HepG2 (cell line): ENCODE results near the gene COPZ1. TPM values are rescaled to one million over a fixed set of nuclear protein-coding genes. Genes with fewer than 3 reads are reported as not detected.
"Not testable (repeated sequence)": the region's sequence is repeated elsewhere in the genome, so short reads cannot be mapped to it uniquely, and the experiment has no call there.

ENCODE experiments used
- ATAC-seq: fragments of 200-7000 bp; cut with Tn5 transposase; 3 replicates; pipeline ENCODE4 v1.9.1; 2020; ENCODE audit warnings: mild to moderate bottlenecking, moderate library complexity
- BruUV-seq: library from RNA; stranded (reverse); fragments of 400-500 nt; replicated peaks from 2 replicates; lab custom pipeline; 2021; lab: Mats Ljungman, UMichigan
- CTCF ChIA-PET: fragments of 300-600 bp; formaldehyde crosslinking; extraction: SDS; loops from one replicate; lab custom pipeline; 2021; ENCODE audit warnings: low total read pairs, inconsistent platforms, low intra/inter-chr PET ratio; lab: Yijun Ruan, JAX
- POLR2A ChIA-PET: fragments of 350-600 bp; sonication (Branson Sonifier 250); formaldehyde crosslinking; loops from one replicate; lab custom pipeline; 2020; ENCODE audit warnings: antibody characterized with exemption, inconsistent platforms; lab: Yijun Ruan, JAX
- DNase-seq: peaks from one replicate; pipeline ENCODE4 v3.0.0-alpha.2; 2015; ENCODE audit warnings: low spot score
- FAIRE-seq: peaks from 3 replicates; lab custom pipeline; 2011; peaks lifted over from hg19 to GRCh38; lab: Jason Lieb, UNC
- H2AFZ ChIP-seq: one replicate; pipeline ENCODE4 v1.6.1; 2011; ENCODE audit warnings: low read length, inconsistent platforms
- H3K27ac ChIP-seq: fragments of 300-600 bp; 3 replicates; pipeline ENCODE4 v1.8.0; 2011; ENCODE audit warnings: mixed run types, mild to moderate bottlenecking, mixed read lengths, low read length, inconsistent platforms; ENCODE audit not compliant: insufficient read depth; ENCODE audit errors: extremely low read length
- H3K27me3 ChIP-seq, 2 experiments: fragments of 200-600 bp in 1 of 2; 2 replicates in 1 of 2; 3 replicates in 1 of 2; pipeline versions ENCODE4 v1.6.0 to v1.8.0; 2011; ENCODE audit warnings: low read length in 2 of 2, mild to moderate bottlenecking in 2 of 2, moderate library complexity in 2 of 2, inconsistent platforms in 1 of 2; ENCODE audit not compliant: insufficient read depth in 2 of 2, control insufficient read depth in 1 of 2
- H3K36me3 ChIP-seq, 2 experiments: fragments of 200-600 bp in 1 of 2; replicated peaks in 1 of 2; 2 replicates in 1 of 2; 3 replicates in 1 of 2; pipeline versions ENCODE4 v1.5.1 to v1.8.0; 2011; ENCODE audit warnings: low read length in 2 of 2, inconsistent platforms in 1 of 2; ENCODE audit not compliant: insufficient read depth in 2 of 2, control insufficient read depth in 1 of 2
- H3K4me1 ChIP-seq: 2 replicates; pipeline ENCODE4 v1.5.1; 2012; ENCODE audit warnings: low read length, inconsistent platforms; ENCODE audit not compliant: insufficient read depth
- H3K4me2 ChIP-seq: 2 replicates; pipeline ENCODE4 v1.6.0; 2011; ENCODE audit warnings: low read depth, low read length, inconsistent platforms
- H3K4me3 ChIP-seq, 3 experiments: fragments of 200-600 bp in 1 of 3; sonication (generic), shearing (Covaris generic) in 1 of 3; replicated peaks in 1 of 3; 2 replicates each; pipeline ENCODE4 v1.5.1; 2011 to 2016; ENCODE audit warnings: low read length in 3 of 3, inconsistent platforms in 2 of 3, low read depth in 2 of 3, mild to moderate bottlenecking in 2 of 3, control low read depth in 1 of 3, mixed read lengths in 1 of 3; ENCODE audit not compliant: insufficient read depth in 1 of 3
- H3K79me2 ChIP-seq: one replicate; pipeline ENCODE4 v1.6.1; 2011; ENCODE audit warnings: low read length, inconsistent platforms; ENCODE audit not compliant: insufficient read depth
- H3K9ac ChIP-seq: 2 replicates; pipeline ENCODE4 v1.6.0; 2011; ENCODE audit warnings: mild to moderate bottlenecking, low read depth, low read length, inconsistent platforms; ENCODE audit not compliant: insufficient read depth
- H3K9me3 ChIP-seq: 2 replicates; pipeline ENCODE4 v1.5.1; 2012; ENCODE audit warnings: mild to moderate bottlenecking, low read length
- H4K20me1 ChIP-seq: 2 replicates; pipeline ENCODE4 v1.6.0; 2011; ENCODE audit warnings: inconsistent platforms, mild to moderate bottlenecking, low read length, moderate library complexity; ENCODE audit not compliant: insufficient read depth
- DNMT3B ChIP-seq: conservative IDR thresholded peaks from 2 replicates; pipeline ENCODE4 v1.6.1; 2016; ENCODE audit warnings: missing biosample characterization, control low read depth
- ELF4 ChIP-seq: sonication (generic); formaldehyde crosslinking; IDR thresholded peaks from 2 replicates; pipeline ENCODE4 v1.5.0; 2020; ENCODE audit warnings: missing genetic modification reagents, mild to moderate bottlenecking, moderate library complexity, borderline replicate concordance
- LCORL ChIP-seq, 2 experiments: fragments of 450-650 bp in 1 of 2; sonication (generic) in 1 of 2; formaldehyde crosslinking in 1 of 2; IDR thresholded peaks; 2 replicates each; pipeline versions ENCODE4 v1.5.0 to v1.6.1; 2017 to 2020; ENCODE audit warnings: antibody characterized with exemption in 1 of 2, missing genetic modification reagents in 1 of 2
- MED13 ChIP-seq: sonication (generic); formaldehyde crosslinking; IDR thresholded peaks from 2 replicates; pipeline ENCODE4 v1.5.0; 2020; ENCODE audit warnings: missing genetic modification reagents
- PRPF4 ChIP-seq: fragments of 200-400 bp; formaldehyde crosslinking; IDR thresholded peaks from 2 replicates; pipeline ENCODE4 v1.6.1; 2016; ENCODE audit warnings: low read length, low read depth; ENCODE audit not compliant: poor library complexity, severe bottlenecking
- RBFOX2 ChIP-seq: fragments of 200-400 bp; formaldehyde crosslinking; IDR thresholded peaks from 2 replicates; pipeline ENCODE4 v1.6.1; 2017; ENCODE audit warnings: low read depth, mild to moderate bottlenecking, low read length
- SATB2 ChIP-seq: sonication (generic); formaldehyde crosslinking; IDR thresholded peaks from 2 replicates; pipeline ENCODE4 v1.5.0; 2020; ENCODE audit warnings: missing genetic modification reagents
- STAG1 ChIP-seq: sonication (generic); formaldehyde crosslinking; IDR thresholded peaks from 2 replicates; pipeline ENCODE4 v1.4.0; 2020; ENCODE audit warnings: missing genetic modification reagents
- ZNF180 ChIP-seq: sonication (generic); formaldehyde crosslinking; IDR thresholded peaks from 2 replicates; pipeline ENCODE4 v1.4.0; 2020; ENCODE audit warnings: low read depth, missing genetic modification reagents, borderline replicate concordance
- ZNF350 ChIP-seq: sonication (generic); formaldehyde crosslinking; IDR thresholded peaks from 2 replicates; pipeline ENCODE4 v1.4.0; 2020; ENCODE audit warnings: mild to moderate bottlenecking, low read depth, missing genetic modification reagents, borderline replicate concordance
- ZNF367 ChIP-seq: sonication (generic); formaldehyde crosslinking; IDR thresholded peaks from 2 replicates; pipeline ENCODE4 v1.4.0; 2020; ENCODE audit warnings: missing genetic modification reagents, borderline replicate concordance
- ZNF607 ChIP-seq: sonication (generic); formaldehyde crosslinking; IDR thresholded peaks from 2 replicates; pipeline ENCODE4 v1.5.1; 2020; ENCODE audit warnings: missing genetic modification reagents, mild to moderate bottlenecking, borderline replicate concordance
- ZNF674 ChIP-seq: sonication (generic); formaldehyde crosslinking; IDR thresholded peaks from 2 replicates; pipeline ENCODE4 v1.5.0; 2020; ENCODE audit warnings: low read depth, mild to moderate bottlenecking, missing genetic modification reagents
- ZSCAN20 ChIP-seq: sonication (generic); formaldehyde crosslinking; IDR thresholded peaks from 2 replicates; pipeline ENCODE4 v1.4.0; 2020; ENCODE audit warnings: missing genetic modification reagents, mild to moderate bottlenecking, borderline replicate concordance
- WGBS: methylation state at CpG from one replicate; pipeline ENCODE4 v1.1.6; 2017; ENCODE audit warnings: low lambda C conversion rate; 5-methylcytosine and 5-hydroxymethylcytosine counted together
- in situ Hi-C: cut with HindIII; loops from 2 replicates; pipeline ENCODE4 v1.10.0; 2017; ENCODE audit warnings: low pct_unique_long_range_greater_than_20kb; ENCODE audit not compliant: extremely low pct_ligation_motif_present
- intact Hi-C: fragments of 100-400 bp; cut with micrococcal nuclease; formaldehyde crosslinking; loops from one replicate; pipeline ENCODE4 v1.10.0; 2022; ENCODE audit not compliant: unreplicated experiment
- polyA plus RNA-seq, 8 experiments: library from polyadenylated mRNA; depleted of rRNA in 3 of 8; stranded (reverse) in 7 of 8; unstranded in 1 of 8; fragments of >200 nt; fragmentation: Illumina TruSeq in 4 of 8; extraction: Trizol in 4 of 8; gene quantifications; 2 replicates each; pipeline versions ENCODE4 v1.2.1 to v1.2.3, GENCODE V29; 2011 to 2016; ENCODE audit warnings: low read depth in 4 of 8, missing spikeins in 1 of 8, mixed read lengths in 1 of 8; ENCODE audit not compliant: insufficient read depth in 1 of 8
- total RNA-seq, 5 experiments: library from RNA; depleted of rRNA; stranded (reverse); fragments of >200 nt; fragmentation: Illumina TruSeq; extraction: Trizol; gene quantifications; 2 replicates each; pipeline ENCODE4 v1.2.3, GENCODE V29; 2016; ENCODE audit warnings: low read depth in 1 of 5
- TF ChIP-seq, protein P1 (sequence below): sonication (generic); formaldehyde crosslinking; IDR thresholded peaks from 2 replicates; pipeline ENCODE4 v1.4.0; 2020; ENCODE audit warnings: missing genetic modification reagents, borderline replicate concordance
- TF ChIP-seq, protein P2 (sequence below): sonication (generic); formaldehyde crosslinking; IDR thresholded peaks from 2 replicates; pipeline ENCODE4 v1.8.1; 2023; ENCODE audit warnings: mild to moderate bottlenecking, inconsistent platforms, moderate library complexity, missing genetic modification reagents, borderline replicate concordance

COPZ1 gene
- total and polyA plus RNA-seq, 2 of the 13 experiments (the other 11 are each of a cell fraction or from before 2014, with no cell fraction given): 125 to 184 TPM

- WGBS: 60% methylated on average over 22 of the region's 22 CpGs
- ChIA-PET CTCF (interaction anchor here (1.1 to 2.6 kb wide), 2 partner anchors 29 to 31 kb away, joined by 3 to 34 read pairs; no protein-coding TSS in a partner anchor), POLR2A (interaction anchor here (0.6 to 3.5 kb wide), 14 partner anchors 8 to 500 kb away, joined by 3 to 87 read pairs (median 10); partner anchors contain the start of genes CBX5, HNRNPA1 and NFE2)
- TSS peak; percentile 84 for BruUV-seq
- Histone ChIP-seq H3K27ac (peak overlapping the region; percentile 89), H3K4me3 (peak overlapping the region; percentile 82 to 84 (median 83)), H3K4me2 (peak overlapping the region; percentile 77), H3K4me1 (peaks cover 51% of the 10 kb centered on the region), H3K9ac (peak overlapping the region; percentile 99), H3K79me2 (peaks cover 26% of the 10 kb centered on the region)
- TF ChIP-seq RBFOX2 (peak; percentile 67), MED13 (CRISPR knock-in tag) (0 out of 2 replicates have a peak, but pooled peaks have one; percentile 35), LCORL (CRISPR knock-in tag; IDR thresholded peaks at IDR 0.05) (peak; percentile 11; the same call in 1 of the 2 replicates), ZNF350 (CRISPR knock-in tag) (0 out of 2 replicates have a peak, but pooled peaks have one; percentile 1), SATB2 (CRISPR knock-in tag) (0 out of 2 replicates have a peak, but pooled peaks have one; percentile 6), ZNF367 (0 out of 2 replicates have a peak, but pooled peaks have one; percentile 65), ELF4 (0 out of 2 replicates have a peak, but pooled peaks have one; percentile 71), STAG1 (0 out of 2 replicates have a peak, but pooled peaks have one; percentile 1), ZSCAN20 (0 out of 2 replicates have a peak, but pooled peaks have one; percentile 67), DNMT3B (0 out of 2 replicates have a peak, but pooled peaks have one; percentile 13), ZNF674 (CRISPR knock-in tag) (0 out of 2 replicates have a peak, but pooled peaks have one; percentile 33), PRPF4 (peak; percentile 25), ZNF607 (0 out of 2 replicates have a peak, but pooled peaks have one; percentile 42), ZNF180 (CRISPR knock-in tag) (0 out of 2 replicates have a peak, but pooled peaks have one; percentile 34)
- not testable (repeated sequence) for FAIRE-seq; H3K36me3 ChIP-seq; ATAC-seq; DNase-seq; H3K27me3 ChIP-seq; H4K20me1 ChIP-seq; H3K9me3 ChIP-seq; H2AFZ ChIP-seq; TF ChIP-seq LCORL (IDR thresholded peaks at IDR 0.05)
- TF ChIP-seq, protein P1, sequence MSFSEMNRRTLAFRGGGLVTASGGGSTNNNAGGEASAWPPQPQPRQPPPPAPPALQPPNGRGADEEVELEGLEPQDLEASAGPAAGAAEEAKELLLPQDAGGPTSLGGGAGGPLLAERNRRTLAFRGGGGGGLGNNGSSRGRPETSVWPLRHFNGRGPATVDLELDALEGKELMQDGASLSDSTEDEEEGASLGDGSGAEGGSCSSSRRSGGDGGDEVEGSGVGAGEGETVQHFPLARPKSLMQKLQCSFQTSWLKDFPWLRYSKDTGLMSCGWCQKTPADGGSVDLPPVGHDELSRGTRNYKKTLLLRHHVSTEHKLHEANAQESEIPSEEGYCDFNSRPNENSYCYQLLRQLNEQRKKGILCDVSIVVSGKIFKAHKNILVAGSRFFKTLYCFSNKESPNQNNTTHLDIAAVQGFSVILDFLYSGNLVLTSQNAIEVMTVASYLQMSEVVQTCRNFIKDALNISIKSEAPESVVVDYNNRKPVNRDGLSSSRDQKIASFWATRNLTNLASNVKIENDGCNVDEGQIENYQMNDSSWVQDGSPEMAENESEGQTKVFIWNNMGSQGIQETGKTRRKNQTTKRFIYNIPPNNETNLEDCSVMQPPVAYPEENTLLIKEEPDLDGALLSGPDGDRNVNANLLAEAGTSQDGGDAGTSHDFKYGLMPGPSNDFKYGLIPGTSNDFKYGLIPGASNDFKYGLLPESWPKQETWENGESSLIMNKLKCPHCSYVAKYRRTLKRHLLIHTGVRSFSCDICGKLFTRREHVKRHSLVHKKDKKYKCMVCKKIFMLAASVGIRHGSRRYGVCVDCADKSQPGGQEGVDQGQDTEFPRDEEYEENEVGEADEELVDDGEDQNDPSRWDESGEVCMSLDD: 0 out of 2 replicates have a peak, but pooled peaks have one; percentile 53
- TF ChIP-seq, protein P2, sequence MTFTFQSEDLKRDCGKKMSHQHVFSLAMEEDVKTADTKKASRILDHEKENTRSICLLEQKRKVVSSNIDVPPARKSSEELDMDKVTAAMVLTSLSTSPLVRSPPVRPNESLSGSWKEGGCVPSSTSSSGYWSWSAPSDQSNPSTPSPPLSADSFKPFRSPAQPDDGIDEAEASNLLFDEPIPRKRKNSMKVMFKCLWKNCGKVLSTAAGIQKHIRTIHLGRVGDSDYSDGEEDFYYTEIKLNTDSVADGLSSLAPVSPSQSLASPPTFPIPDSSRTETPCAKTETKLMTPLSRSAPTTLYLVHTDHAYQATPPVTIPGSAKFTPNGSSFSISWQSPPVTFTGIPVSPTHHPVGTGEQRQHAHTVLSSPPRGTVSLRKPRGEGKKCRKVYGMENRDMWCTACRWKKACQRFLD: 0 out of 2 replicates have a peak, but pooled peaks have one; percentile 54
- intact Hi-C loops (loop anchor here (2.0 kb wide), 1 partner anchor 33 kb away; no protein-coding TSS in a partner anchor), in situ Hi-C loops (loop anchor here (5.0 kb wide), 1 partner anchor 43 kb away; the partner anchor contains the start of genes CBX5 and HNRNPA1)
Observed at GRCh38 chr12:54325442-54326109, 645 bp downstream of the COPZ1 start.
